Adrenal gland (tissue), 12 donors: ENCODE data around the gene GJA4. TPM values are rescaled to one million over a fixed set of nuclear protein-coding genes. Genes with fewer than 3 reads are reported as not detected.
A peak's percentile ranks its signal among the peaks of the same experiment; 100 is the strongest.

ENCODE experiments used
- DNase-seq, 7 donors: peaks; one replicate each; pipeline ENCODE4 v3.0.0-alpha.2; 2019 to 2020
- H3K27ac ChIP-seq, 5 donors: fragments of 200-600 bp; sonication (generic) in 4 of 5; 1 replicate in 3 of 5; 2 replicates in 2 of 5; pipeline versions ENCODE4 v1.5.1 to v1.8.0; 2016 to 2020; ENCODE audit warnings: mild to moderate bottlenecking in 1 of 5
- H3K27me3 ChIP-seq: fragments of 200-600 bp; 2 replicates; pipeline ENCODE4 v1.8.0; 2021
- H3K36me3 ChIP-seq, 2 donors: fragments of 200-600 bp; replicated peaks in 1 of 2; 1 replicate in 1 of 2; 2 replicates in 1 of 2; pipeline versions ENCODE4 v1.5.1 to v1.8.0; 2018 to 2022
- H3K4me1 ChIP-seq, 2 donors: fragments of 200-600 bp; replicated peaks in 1 of 2; 1 replicate in 1 of 2; 2 replicates in 1 of 2; pipeline versions ENCODE4 v1.5.1 to v1.8.0; 2018 to 2021
- H3K4me3 ChIP-seq, 4 donors: fragments of 200-600 bp; sonication (generic) in 3 of 4; one replicate each; pipeline ENCODE4 v1.5.1; 2016 to 2018
- H3K9me3 ChIP-seq, 3 donors: fragments of 200-600 bp; sonication (generic) in 1 of 3; replicated peaks in 1 of 3; 1 replicate in 2 of 3; 2 replicates in 1 of 3; pipeline versions ENCODE4 v1.5.1 to v1.8.0; 2016 to 2021
- CTCF ChIP-seq, 6 experiments: fragments of 450-650 bp in 4 of 6; fragments of 200-600 bp in 2 of 6; sonication (generic) in 1 of 6; IDR thresholded peaks; 1 replicate in 5 of 6; 2 replicates in 1 of 6; pipeline versions ENCODE4 v1.5.1 to v1.8.0; 2016 to 2021; ENCODE audit warnings: antibody characterized with exemption in 6 of 6, mild to moderate bottlenecking in 2 of 6, moderate library complexity in 1 of 6
- POLR2A ChIP-seq, 2 donors: fragments of 450-650 bp; IDR thresholded peaks; one replicate each; pipeline ENCODE4 v1.6.1; 2017; ENCODE audit warnings: antibody characterized with exemption in 2 of 2, mild to moderate bottlenecking in 2 of 2, moderate library complexity in 1 of 2
- WGBS, 4 donors: extraction: QIAGEN DNeasy Blood & Tissue Kit in 2 of 4; methylation state at CpG; one replicate each; pipeline versions ENCODE4 v1.1.5 to v1.1.7; 2013 to 2017; 5-methylcytosine and 5-hydroxymethylcytosine counted together
- intact Hi-C, 2 donors: fragments of 100-400 bp; cut with DNase I; formaldehyde crosslinking; loops; one replicate each; pipeline versions ENCODE4 v1.14.1 to v1.15.0; 2022 to 2023
- polyA plus RNA-seq, 3 donors: library from polyadenylated mRNA; stranded (reverse); fragments of 200-250 nt in 2 of 3; fragments of 350-450 nt in 1 of 3; fragmentation: Illumina TruSeq in 1 of 3; extraction: RNeasy Lipid Tissue Mini Kit (QIAGEN cat#74804) in 1 of 3; gene quantifications; one replicate each; pipeline ENCODE4 v1.2.3, GENCODE V29; 2013 to 2014
- total RNA-seq, 9 donors: library from RNA; depleted of rRNA in 4 of 9; stranded (reverse); fragments of >200 nt in 4 of 9; fragments of 120-200 nt in 1 of 9; fragmentation: NEBNext Ultra II Directional in 1 of 9; extraction: Animal tissue kit (Norgen Biotek cat#: 25700) in 1 of 9; gene quantifications; one replicate each; pipeline versions ENCODE4 v1.1.0 to v1.2.4, GENCODE V29; 2013 to 2023
- donor health status: healthy with polysubstance abuse.
- donor health status: Bipolar disorder and iron deficiency.
- donor health status: DM: yes; HTN: yes; CAD: no.
- donor health status: DM: no; HTN: no; CAD: no.
- donor health status: DM: no; HTN: no; CAD: no.
- donor health status: DM: yes; HTN: yes; CAD: no.

GJA4 gene
- total and polyA plus RNA-seq, 12 donors = 4.8 to 68.4 (median 19.7) TPM

DNA sequence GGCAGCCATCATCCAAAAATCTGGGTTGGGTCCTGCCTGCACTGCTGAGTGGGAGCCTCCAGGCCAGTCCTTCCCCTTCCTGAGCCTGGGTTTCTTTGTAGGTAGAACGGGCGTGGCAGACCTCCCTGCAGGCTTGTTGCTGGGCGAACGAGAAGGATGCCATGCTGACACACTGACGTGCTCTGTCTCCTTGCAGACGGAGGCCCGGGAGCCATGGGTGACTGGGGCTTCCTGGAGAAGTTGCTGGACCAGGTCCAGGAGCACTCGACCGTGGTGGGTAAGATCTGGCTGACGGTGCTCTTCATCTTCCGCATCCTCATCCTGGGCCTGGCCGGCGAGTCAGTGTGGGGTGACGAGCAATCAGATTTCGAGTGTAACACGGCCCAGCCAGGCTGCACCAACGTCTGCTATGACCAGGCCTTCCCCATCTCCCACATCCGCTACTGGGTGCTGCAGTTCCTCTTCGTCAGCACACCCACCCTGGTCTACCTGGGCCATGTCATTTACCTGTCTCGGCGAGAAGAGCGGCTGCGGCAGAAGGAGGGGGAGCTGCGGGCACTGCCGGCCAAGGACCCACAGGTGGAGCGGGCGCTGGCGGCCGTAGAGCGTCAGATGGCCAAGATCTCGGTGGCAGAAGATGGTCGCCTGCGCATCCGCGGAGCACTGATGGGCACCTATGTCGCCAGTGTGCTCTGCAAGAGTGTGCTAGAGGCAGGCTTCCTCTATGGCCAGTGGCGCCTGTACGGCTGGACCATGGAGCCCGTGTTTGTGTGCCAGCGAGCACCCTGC is 1.4 kb downstream of the GJA4 start:
- peak in 2 of 7 donors; percentile 21 to 33 for DNase-seq
- WGBS, 4 donors = 88 to 97% (median 92%) methylated on average over 26 to 40 of the region's 40 CpGs
- Histone ChIP-seq H3K36me3 (no peaks in the 10 kb centered on the region), H3K27me3 (no peaks in the 10 kb centered on the region), H3K27ac (peak overlapping the region in 1 of 5 donors; percentile 86), H3K4me1 (peaks cover 13 to 18% of the 10 kb centered on the region in 2 donors), H3K4me3 (peak overlapping the region in 1 of 4 donors; percentile 56), H3K9me3 (no peaks in the 10 kb centered on the region)
- TF ChIP-seq POLR2A (IDR thresholded peaks at IDR 0.05) = no peak
- no peak for TF ChIP-seq CTCF (IDR thresholded peaks at IDR 0.05)
- intact Hi-C loops = no loop called here

GRCh38 chr1:34794790-34795180 is 2.0 kb downstream of the GJA4 start:
- no peak for DNase-seq
- TF ChIP-seq POLR2A (IDR thresholded peaks at IDR 0.05) (no peak), CTCF (IDR thresholded peaks at IDR 0.05) (no peak)
- H3K36me3 ChIP-seq = no peaks in the 10 kb centered on the region
- H3K27ac ChIP-seq = peak overlapping the region in 1 of 5 donors; percentile 86
- H3K27me3 ChIP-seq = no peaks in the 10 kb centered on the region
- peaks cover 18 to 24% of the 10 kb centered on the region in 2 donors for H3K4me1 ChIP-seq
- no peak overlapping the region for H3K4me3 ChIP-seq
- intact Hi-C loops = no loop called here
- 90 to 96% (median 94%) methylated on average over 11 to 12 of the region's 12 CpGs for WGBS, 4 donors
- H3K9me3 ChIP-seq = no peaks in the 10 kb centered on the region

DNA sequence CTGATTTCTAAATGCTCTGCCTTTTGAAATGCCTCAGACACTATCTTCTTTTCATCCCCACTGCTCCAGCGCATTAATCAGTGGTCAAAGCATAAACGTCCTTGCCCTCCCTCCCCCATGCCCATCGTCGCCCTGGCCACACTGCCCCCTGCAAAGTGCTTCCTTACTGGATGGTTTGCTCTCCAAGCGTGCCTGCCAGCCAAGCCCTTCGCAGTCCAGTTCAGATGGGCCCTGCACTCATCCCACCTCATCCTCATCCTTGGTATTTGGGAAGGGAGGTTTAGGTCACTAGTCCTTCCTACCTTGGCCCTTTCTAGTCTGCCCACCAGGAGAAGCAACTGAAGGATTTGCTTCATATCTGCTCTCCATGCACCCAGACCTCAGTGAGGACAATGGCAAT is 3.1 kb downstream of the GJA4 start:
- 75 to 82% (median 79%) methylated on average over 6 of the region's 6 CpGs for WGBS, 4 donors
- Histone ChIP-seq H3K36me3 (no peaks in the 10 kb centered on the region), H3K4me3 (no peak overlapping the region), H3K9me3 (no peaks in the 10 kb centered on the region), H3K4me1 (peaks cover 20 to 33% of the 10 kb centered on the region in 2 donors), H3K27me3 (no peaks in the 10 kb centered on the region), H3K27ac (peak overlapping the region in 1 of 5 donors; percentile 86)
- DNase-seq = no peak
- intact Hi-C loops = no loop called here
- TF ChIP-seq CTCF (IDR thresholded peaks at IDR 0.05) (no peak), POLR2A (IDR thresholded peaks at IDR 0.05) (no peak)

DNA sequence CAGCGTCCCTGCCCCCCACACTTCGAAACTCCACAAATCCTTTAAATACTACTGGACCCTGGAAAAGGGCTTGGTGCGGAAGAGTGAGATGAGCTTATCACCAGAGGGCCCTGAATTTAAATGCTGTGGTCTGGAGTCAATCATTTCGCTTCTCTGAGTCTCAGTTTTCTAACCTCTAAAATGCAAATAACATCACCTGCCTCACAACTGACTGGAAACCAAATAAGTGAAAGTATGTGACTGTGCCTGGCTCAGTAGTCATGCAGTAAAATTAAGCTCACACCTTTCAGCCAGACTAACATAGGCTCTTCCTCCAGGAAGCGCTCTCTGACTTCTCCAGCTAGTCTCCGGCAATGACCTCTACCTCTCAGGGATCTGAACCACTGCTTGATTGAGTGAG is 4.2 kb downstream of the GJA4 start:
- no peak overlapping the region for H3K27ac ChIP-seq
- H3K4me3 ChIP-seq = no peak overlapping the region
- no peaks in the 10 kb centered on the region for H3K36me3 ChIP-seq
- H3K27me3 ChIP-seq = no peaks in the 10 kb centered on the region
- no peaks in the 10 kb centered on the region for H3K9me3 ChIP-seq
- intact Hi-C loops = no loop called here
- 87 to 97% (median 92%) methylated on average over 6 of the region's 6 CpGs for WGBS, 4 donors
- TF ChIP-seq POLR2A (IDR thresholded peaks at IDR 0.05) = no peak
- TF ChIP-seq CTCF (IDR thresholded peaks at IDR 0.05) = no peak
- H3K4me1 ChIP-seq = peaks cover 20 to 33% of the 10 kb centered on the region in 2 donors
- DNase-seq = no peak
